HCT116 (cell line): ENCODE data around the gene TIPARP. TPM values are rescaled to one million over a fixed set of nuclear protein-coding genes. Genes with fewer than 3 reads are reported as not detected.

Source experiments
- ATAC-seq: fragments of 200-7000 bp; cut with Tn5 transposase; 2 replicates; pipeline ENCODE4 v1.9.1; 2020; ENCODE audit warnings: mild to moderate bottlenecking, moderate library complexity
- BruUV-seq: library from RNA; stranded (reverse); fragments of 400-500 nt; replicated peaks from 2 replicates; lab custom pipeline; 2021; lab: Mats Ljungman, UMichigan
- CTCF ChIA-PET: fragments of 300-600 bp; sonication (Branson Sonifier 250); formaldehyde crosslinking; loops from one replicate; lab custom pipeline; 2021; ENCODE audit warnings: antibody characterized with exemption; lab: Charles Lee
- POLR2A ChIA-PET: fragments of 300-600, 350-600 bp; sonication (Branson Sonifier 250); formaldehyde crosslinking; loops from one replicate; lab custom pipeline; 2021; ENCODE audit warnings: antibody characterized with exemption; lab: Charles Lee
- RAD21 ChIA-PET, 2 experiments: fragments of 300-600 bp; sonication (Branson Sonifier 250); formaldehyde crosslinking; loops; one replicate each; lab custom pipeline; 2023; ENCODE audit warnings: low total read pairs in 2 of 2; ENCODE audit not compliant: uncharacterized antibody in 2 of 2, unreplicated experiment in 2 of 2, low non-redundant PET in 1 of 2; lab: Charles Lee
- DNase-seq: peaks from one replicate; pipeline ENCODE4 v3.0.0-alpha.2; 2010; ENCODE audit warnings: low read depth, low spot score
- H2AFZ ChIP-seq: fragments of 200-600 bp; shearing (Covaris generic), sonication (generic); 2 replicates; pipeline ENCODE4 v1.6.1; 2017; ENCODE audit warnings: low read depth, mixed run types, mixed read lengths, antibody characterized with exemption, low read length; ENCODE audit not compliant: poor library complexity, severe bottlenecking
- H3K27ac ChIP-seq: 2 replicates; pipeline ENCODE4 v1.5.1; 2012; ENCODE audit warnings: low read depth, low read length
- H3K27me3 ChIP-seq: fragments of 200-600 bp; sonication (generic); 2 replicates; pipeline ENCODE4 v1.6.1; 2016; ENCODE audit warnings: mixed run types, low read length, mixed read lengths; ENCODE audit not compliant: insufficient read depth
- H3K36me3 ChIP-seq, 2 experiments: fragments of 200-500 bp in 1 of 2; fragments of 200-600 bp in 1 of 2; sonication (Bioruptor generic) in 1 of 2; sonication (generic) in 1 of 2; 2 replicates each; pipeline versions ENCODE4 v1.5.1 to v1.6.1; 2014 to 2016; ENCODE audit warnings: low read length in 2 of 2, inconsistent platforms in 1 of 2, mixed read lengths in 1 of 2, mixed run types in 1 of 2; ENCODE audit not compliant: insufficient read depth in 2 of 2, control insufficient read depth in 1 of 2
- H3K4me1 ChIP-seq, 2 experiments: fragments of 200-600 bp in 1 of 2; sonication (generic) in 1 of 2; 2 replicates each; pipeline versions ENCODE4 v1.5.1 to v1.6.1; 2012 to 2017; ENCODE audit warnings: low read length in 2 of 2, inconsistent platforms in 1 of 2, mild to moderate bottlenecking in 1 of 2, mixed read lengths in 1 of 2, mixed run types in 1 of 2, moderate library complexity in 1 of 2; ENCODE audit not compliant: insufficient read depth in 2 of 2, control insufficient read depth in 1 of 2
- H3K4me2 ChIP-seq: fragments of 200-600 bp; sonication (generic); 2 replicates; pipeline ENCODE4 v1.6.1; 2017; ENCODE audit warnings: mixed run types, low read length, mixed read lengths
- H3K4me3 ChIP-seq, 2 experiments: fragments of 200-600 bp in 1 of 2; sonication (generic) in 1 of 2; replicated peaks in 1 of 2; 2 replicates each; pipeline ENCODE4 v1.5.1; 2011 to 2016; ENCODE audit warnings: low read length in 2 of 2, control low read depth in 1 of 2, low read depth in 1 of 2, mild to moderate bottlenecking in 1 of 2, mixed read lengths in 1 of 2, mixed run types in 1 of 2
- H3K79me2 ChIP-seq: fragments of 200-600 bp; sonication (generic); 2 replicates; pipeline ENCODE4 v1.6.1; 2017; ENCODE audit warnings: mild to moderate bottlenecking, mixed run types, low read length, moderate library complexity, mixed read lengths; ENCODE audit not compliant: insufficient read depth
- H3K9ac ChIP-seq: fragments of 200-600 bp; sonication (generic); 2 replicates; pipeline ENCODE4 v1.6.1; 2016; ENCODE audit warnings: low read length, mixed read lengths
- H3K9me2 ChIP-seq: fragments of 200-600 bp; sonication (generic), shearing (Covaris generic); 2 replicates; pipeline ENCODE4 v1.6.1; 2017; ENCODE audit warnings: mixed run types, mild to moderate bottlenecking, moderate library complexity; ENCODE audit not compliant: insufficient read depth
- H3K9me3 ChIP-seq, 2 experiments: fragments of 200-500 bp in 1 of 2; fragments of 200-600 bp in 1 of 2; sonication (Bioruptor generic) in 1 of 2; sonication (generic) in 1 of 2; 2 replicates each; pipeline ENCODE4 v1.6.1; 2014 to 2017; ENCODE audit warnings: low read length in 2 of 2, mixed read lengths in 2 of 2, inconsistent platforms in 1 of 2, low read depth in 1 of 2, mild to moderate bottlenecking in 1 of 2, mixed run types in 1 of 2, moderate library complexity in 1 of 2; ENCODE audit not compliant: control insufficient read depth in 1 of 2, insufficient read depth in 1 of 2
- H4K20me1 ChIP-seq: fragments of 200-600 bp; sonication (generic), shearing (Covaris generic); 2 replicates; pipeline ENCODE4 v1.6.1; 2017; ENCODE audit warnings: mixed run types, mild to moderate bottlenecking, moderate library complexity; ENCODE audit not compliant: insufficient read depth
- CEBPB ChIP-seq: IDR thresholded peaks from 2 replicates; pipeline ENCODE4 v1.6.1; 2012; ENCODE audit warnings: low read depth
- ELF1 ChIP-seq: IDR thresholded peaks from 2 replicates; pipeline ENCODE4 v1.6.1; 2012; ENCODE audit warnings: low read depth, borderline replicate concordance
- EZH2 ChIP-seq: fragments of 200-600 bp; sonication (generic); IDR thresholded peaks from 2 replicates; pipeline ENCODE4 v1.6.1; 2017; ENCODE audit warnings: antibody characterized with exemption, mixed run types
- EZH2phosphoT487 ChIP-seq: fragments of 200-600 bp; IDR thresholded peaks from 2 replicates; pipeline ENCODE4 v1.6.1; 2018; ENCODE audit warnings: antibody characterized with exemption, borderline replicate concordance
- MAX ChIP-seq: IDR thresholded peaks from 2 replicates; pipeline ENCODE4 v1.6.1; 2012
- POLR2A ChIP-seq: IDR thresholded peaks from 2 replicates; pipeline ENCODE4 v1.7.0; 2011; ENCODE audit warnings: borderline replicate concordance; ENCODE audit not compliant: insufficient read depth, insufficient read length; ENCODE audit errors: extremely low read depth
- ZFX ChIP-seq: fragments of 450-650 bp; IDR thresholded peaks from 2 replicates; pipeline ENCODE4 v1.6.1; 2017
- ZNF274 ChIP-seq: fragments of 200-500 bp; sonication (Bioruptor generic); IDR thresholded peaks from 2 replicates; pipeline ENCODE4 v1.6.1; 2014; ENCODE audit warnings: mild to moderate bottlenecking, low read depth, low read length, inconsistent platforms
- intact Hi-C: fragments of 100-400 bp; cut with micrococcal nuclease; formaldehyde crosslinking; loops from 2 replicates; pipeline ENCODE4 v1.10.0; 2022
- total RNA-seq: library from RNA; stranded (reverse); gene quantifications from one replicate; pipeline ENCODE4 v1.2.1, GENCODE V29; 2021; ENCODE audit not compliant: unreplicated experiment
- TF ChIP-seq, protein P1 (sequence below): IDR thresholded peaks from 2 replicates; pipeline ENCODE4 v1.6.1; 2011; ENCODE audit warnings: mild to moderate bottlenecking, low read length, moderate library complexity; ENCODE audit not compliant: insufficient replicate concordance; ENCODE audit errors: extremely low read depth
- TF ChIP-seq, protein P2 (sequence below): IDR thresholded peaks from 2 replicates; pipeline ENCODE4 v1.6.1; 2012

TIPARP gene
- total RNA-seq, 1 experiment from 2014 or later = 51.3 TPM

- POLR2A ChIA-PET = no interaction called here
- intact Hi-C loops = no loop called here
- Histone ChIP-seq H3K4me3 (no peak overlapping the region), H4K20me1 (no peaks in the 10 kb centered on the region), H2AFZ (no peak overlapping the region), H3K27me3 (no peaks in the 10 kb centered on the region), H3K9me3 (no peaks in the 10 kb centered on the region), H3K79me2 (no peaks in the 10 kb centered on the region), H3K27ac (no peak overlapping the region), H3K9me2 (no peaks in the 10 kb centered on the region), H3K9ac (no peak overlapping the region), H3K4me1 (0 out of 4 replicates have a peak, but pooled peaks cover 0 to 6% of the 10 kb centered on the region in 2 experiments), H3K4me2 (no peak overlapping the region), H3K36me3 (no peaks in the 10 kb centered on the region)
- ATAC-seq (no peak), DNase-seq (no peak)
- CTCF ChIA-PET = no interaction called here
- no TSS peak for BruUV-seq
- TF ChIP-seq, protein P1, sequence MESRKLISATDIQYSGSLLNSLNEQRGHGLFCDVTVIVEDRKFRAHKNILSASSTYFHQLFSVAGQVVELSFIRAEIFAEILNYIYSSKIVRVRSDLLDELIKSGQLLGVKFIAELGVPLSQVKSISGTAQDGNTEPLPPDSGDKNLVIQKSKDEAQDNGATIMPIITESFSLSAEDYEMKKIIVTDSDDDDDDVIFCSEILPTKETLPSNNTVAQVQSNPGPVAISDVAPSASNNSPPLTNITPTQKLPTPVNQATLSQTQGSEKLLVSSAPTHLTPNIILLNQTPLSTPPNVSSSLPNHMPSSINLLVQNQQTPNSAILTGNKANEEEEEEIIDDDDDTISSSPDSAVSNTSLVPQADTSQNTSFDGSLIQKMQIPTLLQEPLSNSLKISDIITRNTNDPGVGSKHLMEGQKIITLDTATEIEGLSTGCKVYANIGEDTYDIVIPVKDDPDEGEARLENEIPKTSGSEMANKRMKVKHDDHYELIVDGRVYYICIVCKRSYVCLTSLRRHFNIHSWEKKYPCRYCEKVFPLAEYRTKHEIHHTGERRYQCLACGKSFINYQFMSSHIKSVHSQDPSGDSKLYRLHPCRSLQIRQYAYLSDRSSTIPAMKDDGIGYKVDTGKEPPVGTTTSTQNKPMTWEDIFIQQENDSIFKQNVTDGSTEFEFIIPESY = no peak
- TF ChIP-seq EZH2 (no peak), ZNF274 (no peak), ELF1 (no peak), EZH2phosphoT487 (no peak), ZFX (no peak), POLR2A (no peak), CEBPB (no peak), MAX (no peak)
- TF ChIP-seq, protein P2, sequence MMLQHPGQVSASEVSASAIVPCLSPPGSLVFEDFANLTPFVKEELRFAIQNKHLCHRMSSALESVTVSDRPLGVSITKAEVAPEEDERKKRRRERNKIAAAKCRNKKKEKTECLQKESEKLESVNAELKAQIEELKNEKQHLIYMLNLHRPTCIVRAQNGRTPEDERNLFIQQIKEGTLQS = no peak
- RAD21 ChIA-PET = no interaction called here
Measured at GRCh38 chr3:156727519-156728205, 53.3 kb downstream of the TIPARP start.
